GM12801 (cell line): Measurements from ENCODE around the gene AFF3.

ENCODE experiments used
- TF ChIP-seq, protein P1 (sequence below): IDR thresholded peaks from one replicate; pipeline ENCODE4 v1.5.1; 2011; ENCODE audit warnings: control low read depth; ENCODE audit not compliant: insufficient read length; ENCODE audit errors: extremely low read depth

Gene AFF3

DNA sequence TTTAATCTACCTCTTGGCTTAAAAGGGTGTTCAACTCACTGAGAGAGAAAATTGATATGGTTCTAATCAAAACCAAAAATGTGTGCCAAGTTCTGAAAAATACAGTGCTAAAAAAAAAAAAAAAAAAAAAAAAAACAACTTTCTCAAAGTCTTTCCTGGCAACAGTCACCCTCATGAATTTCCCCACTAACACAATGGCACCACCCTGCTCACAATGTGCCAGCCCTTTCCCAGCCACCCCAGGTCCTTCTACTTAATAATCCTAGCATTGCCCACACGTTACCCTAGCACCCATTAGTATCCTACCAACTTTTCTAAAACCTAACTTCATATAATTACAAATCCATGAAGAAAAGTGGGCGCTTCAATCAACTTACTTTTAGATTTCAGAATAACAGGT, 106.4 kb downstream of the AFF3 start:
- TF ChIP-seq, protein P1, sequence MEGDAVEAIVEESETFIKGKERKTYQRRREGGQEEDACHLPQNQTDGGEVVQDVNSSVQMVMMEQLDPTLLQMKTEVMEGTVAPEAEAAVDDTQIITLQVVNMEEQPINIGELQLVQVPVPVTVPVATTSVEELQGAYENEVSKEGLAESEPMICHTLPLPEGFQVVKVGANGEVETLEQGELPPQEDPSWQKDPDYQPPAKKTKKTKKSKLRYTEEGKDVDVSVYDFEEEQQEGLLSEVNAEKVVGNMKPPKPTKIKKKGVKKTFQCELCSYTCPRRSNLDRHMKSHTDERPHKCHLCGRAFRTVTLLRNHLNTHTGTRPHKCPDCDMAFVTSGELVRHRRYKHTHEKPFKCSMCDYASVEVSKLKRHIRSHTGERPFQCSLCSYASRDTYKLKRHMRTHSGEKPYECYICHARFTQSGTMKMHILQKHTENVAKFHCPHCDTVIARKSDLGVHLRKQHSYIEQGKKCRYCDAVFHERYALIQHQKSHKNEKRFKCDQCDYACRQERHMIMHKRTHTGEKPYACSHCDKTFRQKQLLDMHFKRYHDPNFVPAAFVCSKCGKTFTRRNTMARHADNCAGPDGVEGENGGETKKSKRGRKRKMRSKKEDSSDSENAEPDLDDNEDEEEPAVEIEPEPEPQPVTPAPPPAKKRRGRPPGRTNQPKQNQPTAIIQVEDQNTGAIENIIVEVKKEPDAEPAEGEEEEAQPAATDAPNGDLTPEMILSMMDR: no peak

- TF ChIP-seq, protein P1: no peak
These were observed 108.0 kb downstream of the AFF3 start for GRCh38 chr2:100034431-100034830.

- TF ChIP-seq, protein P1: no peak
These were observed 108.4 kb downstream of the AFF3 start for GRCh38 chr2:100033976-100034375.

DNA sequence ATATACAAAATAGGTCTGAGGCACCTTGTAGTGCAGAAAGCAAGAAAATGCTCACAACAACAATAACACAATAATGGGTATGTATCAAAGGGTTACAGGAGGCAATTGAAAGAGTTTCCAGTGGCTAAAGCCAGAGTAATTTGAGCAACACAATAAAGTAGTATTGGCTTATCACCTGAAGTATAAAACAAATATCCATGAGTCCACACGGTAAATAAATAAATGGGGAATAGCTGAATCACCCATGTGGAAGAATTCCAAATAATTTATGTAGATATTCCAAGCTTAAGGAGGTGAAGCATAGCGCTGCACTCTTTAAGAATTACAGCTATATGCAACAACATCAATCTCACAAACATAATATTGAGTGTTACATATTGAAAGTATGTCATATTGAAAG, 110.8 kb downstream of the AFF3 start:
- TF ChIP-seq, protein P1: no peak

DNA sequence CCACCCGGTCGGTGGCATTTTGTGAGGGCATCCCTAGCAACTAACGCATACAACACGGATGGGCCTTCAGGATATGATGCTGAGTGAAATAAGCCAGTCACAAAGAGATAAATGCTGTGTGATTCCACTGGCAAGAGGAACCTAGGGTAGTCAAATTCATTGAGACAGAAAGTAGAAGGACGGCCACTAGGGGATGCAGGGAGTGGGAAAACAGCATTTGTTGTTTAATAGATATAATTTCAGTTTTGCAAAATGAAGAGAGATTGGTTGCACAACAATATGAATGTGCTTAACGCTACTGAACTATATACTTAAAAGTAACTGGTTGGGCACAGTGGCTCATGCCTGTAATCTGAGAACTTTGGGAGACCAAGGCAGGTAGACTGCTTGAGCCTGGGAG, 112.9 kb downstream of the AFF3 start:
- TF ChIP-seq, protein P1: no peak

GRCh38 chr2:100021791-100022340, 120.5 kb downstream of the AFF3 start:
- TF ChIP-seq, protein P1: no peak

DNA sequence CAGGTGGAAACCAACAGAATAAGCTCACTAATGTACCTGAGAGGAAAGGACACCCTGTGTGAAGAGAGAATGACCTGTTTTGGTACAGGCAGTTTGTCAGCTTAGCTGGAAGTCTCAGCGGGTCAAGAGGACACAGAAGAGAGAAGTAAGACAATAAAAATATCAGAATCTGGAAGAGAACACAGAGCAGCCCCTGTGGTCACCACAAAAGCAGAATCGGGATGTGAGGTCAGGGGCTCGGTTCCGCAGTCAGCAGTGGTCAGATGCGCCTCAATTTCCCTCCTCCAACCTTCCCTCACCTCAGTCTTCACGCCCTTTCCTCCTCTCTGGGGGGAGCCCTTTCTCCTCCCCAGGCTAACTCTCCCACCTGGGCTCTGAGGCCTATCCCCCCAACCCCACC, 122.9 kb downstream of the AFF3 start:
- TF ChIP-seq, protein P1: no peak
